OCI-M1 (cell line): ENCODE measurements around the gene HCRTR1.

ENCODE experiments used
- DNase-seq: peaks from one replicate; lab custom pipeline; 2025; lab: John Stamatoyannopoulos, UW

Gene HCRTR1

DNA sequence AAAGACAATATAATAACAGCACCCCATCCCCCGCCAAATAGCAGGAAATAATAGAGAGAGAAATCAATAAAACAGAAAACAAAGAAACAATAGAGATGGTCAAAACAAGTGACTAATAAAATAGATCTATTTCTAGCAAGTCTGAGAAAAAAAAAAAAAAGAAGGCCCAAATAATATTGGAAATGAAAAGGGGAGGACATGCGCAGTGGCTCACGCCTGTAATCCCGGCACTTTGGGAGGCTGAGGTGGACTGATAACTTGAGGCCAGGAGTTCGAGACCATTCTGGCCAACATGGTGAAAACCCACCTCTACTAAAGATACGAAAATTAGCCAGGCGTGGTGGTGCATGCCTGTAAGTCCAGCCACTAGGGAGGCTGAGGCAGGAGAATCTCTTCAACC lies 18.5 kb upstream of the HCRTR1 start:
- DNase-seq = no peak

DNA sequence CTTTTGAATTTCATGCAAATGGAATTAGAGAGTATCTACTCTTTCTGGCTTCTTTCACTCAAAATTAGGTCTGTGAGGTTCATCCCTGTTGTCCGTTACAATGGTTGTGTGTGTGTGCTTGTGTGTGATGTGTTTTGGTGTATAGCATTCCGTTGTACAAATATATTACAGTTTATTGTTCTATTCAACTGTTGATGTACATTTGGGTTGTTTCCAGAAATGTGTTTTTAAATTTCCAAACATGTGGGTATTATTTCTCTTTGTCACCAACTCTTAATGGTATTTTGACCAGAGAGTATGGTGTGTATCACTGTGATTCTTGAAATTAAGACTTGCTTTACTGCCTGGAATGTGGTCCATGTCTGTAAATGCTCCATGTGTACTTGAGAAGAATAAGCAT lies 16.8 kb upstream of the HCRTR1 start:
- DNase-seq = no peak

- no peak for DNase-seq
Observed at GRCh38 chr1:31602081-31602480, 15.4 kb upstream of the HCRTR1 start.

DNA sequence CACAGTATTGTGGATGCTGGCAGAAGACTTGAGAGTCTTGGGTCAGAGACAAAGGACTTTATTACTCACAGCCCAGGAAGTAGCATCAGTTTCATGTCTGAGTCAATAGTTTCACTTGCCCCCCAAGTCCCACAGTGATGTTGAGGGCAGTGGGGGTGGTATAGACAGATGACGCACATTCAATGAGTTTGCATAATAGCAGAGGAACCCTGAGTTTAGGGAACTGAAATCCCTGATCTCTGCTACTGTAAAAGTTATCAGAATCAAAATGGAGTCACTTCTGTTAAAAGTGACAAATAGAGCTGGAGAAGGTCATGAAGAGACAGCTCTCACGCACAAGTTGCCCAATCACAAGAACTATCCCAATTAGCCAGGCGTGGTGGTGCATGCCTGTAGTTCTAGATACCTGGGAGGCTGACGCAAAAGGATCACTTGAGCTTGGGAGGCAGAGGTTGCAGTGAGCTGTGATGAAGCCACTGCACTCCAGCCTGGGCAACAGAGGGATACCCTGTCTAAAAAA lies 11.5 kb upstream of the HCRTR1 start:
- DNase-seq = peak; percentile 10

GRCh38 chr1:31607360-31607759 lies 10.1 kb upstream of the HCRTR1 start:
- no peak for DNase-seq

DNA sequence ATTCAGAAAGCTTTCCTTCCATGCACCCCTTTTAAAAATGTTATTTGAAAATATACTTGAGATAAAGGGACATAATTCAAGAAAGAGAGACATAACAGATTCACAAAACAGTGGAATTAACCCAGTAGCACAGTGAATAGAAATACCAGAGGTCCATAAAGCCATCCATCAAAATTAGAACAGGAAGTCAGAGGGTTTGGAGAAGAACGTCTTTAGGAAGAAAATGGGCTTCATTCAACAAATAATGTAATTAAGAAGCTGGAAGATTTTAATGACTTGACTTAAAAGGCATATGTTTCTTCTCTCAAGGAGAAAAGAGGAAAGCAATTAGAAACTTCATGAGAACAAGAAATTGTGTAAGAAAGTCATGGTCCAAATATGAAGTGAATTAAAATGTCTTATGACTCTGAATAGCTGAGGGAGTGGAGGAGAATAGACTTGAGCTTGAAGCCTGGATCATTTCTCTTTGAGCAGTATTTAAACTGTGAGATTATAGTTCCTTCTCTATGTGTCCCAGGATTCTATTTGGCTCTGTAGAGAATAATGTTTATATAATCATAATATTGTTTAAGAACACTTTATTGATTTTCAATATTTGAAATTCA lies 7.9 kb upstream of the HCRTR1 start:
- no peak for DNase-seq

GRCh38 chr1:31614414-31615005 lies 3.0 kb upstream of the HCRTR1 start:
- no peak for DNase-seq

DNA sequence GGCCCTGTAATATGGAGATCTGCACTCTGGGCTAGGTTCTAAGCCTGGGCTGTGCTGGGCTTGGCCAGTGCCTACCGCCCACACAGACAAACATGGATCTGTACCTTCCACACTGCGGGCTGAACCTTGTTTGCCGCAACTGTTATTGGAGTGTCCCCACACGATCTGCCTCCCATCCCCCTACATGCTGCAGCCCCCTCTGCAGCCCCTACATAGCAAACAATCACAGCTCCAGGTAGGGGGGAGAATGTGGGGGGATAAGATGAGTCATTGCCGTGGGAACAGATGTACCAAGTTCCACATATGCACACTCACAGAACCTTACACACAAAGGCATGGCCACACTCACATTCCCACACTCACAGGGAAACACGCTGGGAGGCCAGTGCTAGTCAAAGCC lies 2.1 kb upstream of the HCRTR1 start:
- DNase-seq = no peak

- no peak for DNase-seq
Observed at GRCh38 chr1:31615939-31616338, 1.6 kb upstream of the HCRTR1 start.

GRCh38 chr1:31617916-31618746 lies 642 bp downstream of the HCRTR1 start:
- peak; percentile 14 for DNase-seq

GRCh38 chr1:31618916-31619846 lies 1.7 kb downstream of the HCRTR1 start:
- no peak for DNase-seq

GRCh38 chr1:31620631-31621497 lies 3.4 kb downstream of the HCRTR1 start:
- no peak for DNase-seq

DNA sequence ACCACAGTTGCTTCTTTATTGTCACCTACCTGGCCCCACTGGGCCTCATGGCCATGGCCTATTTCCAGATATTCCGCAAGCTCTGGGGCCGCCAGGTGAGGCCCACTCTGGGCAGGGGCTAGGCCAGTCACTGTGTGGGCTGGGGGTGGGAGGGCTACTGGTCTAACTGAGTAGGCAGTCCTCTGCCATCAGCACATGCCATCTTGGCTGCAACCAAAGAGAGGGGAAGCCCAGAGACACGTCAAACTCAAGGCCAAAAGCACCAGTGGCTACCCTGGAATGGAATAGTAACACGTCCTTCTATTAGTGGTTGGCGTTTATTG lies 4.0 kb downstream of the HCRTR1 start:
- no peak for DNase-seq

GRCh38 chr1:31621847-31622730 lies 4.6 kb downstream of the HCRTR1 start:
- no peak for DNase-seq

- no peak for DNase-seq
Observed at GRCh38 chr1:31623365-31623764, 5.9 kb downstream of the HCRTR1 start.

GRCh38 chr1:31624309-31624708 lies 6.8 kb downstream of the HCRTR1 start:
- DNase-seq = no peak

GRCh38 chr1:31624731-31625514 lies 7.4 kb downstream of the HCRTR1 start:
- no peak for DNase-seq

- no peak for DNase-seq
Observed at GRCh38 chr1:31625561-31626222, 8.2 kb downstream of the HCRTR1 start.
